ENCODE results near the gene CRYL1. TPM values are rescaled to one million over a fixed set of nuclear protein-coding genes. Genes with fewer than 3 reads are reported as not detected.

Gene CRYL1
- total RNA-seq, 1 donor from 2014 or later = 8.7 TPM

- H3K9me3 Mint-ChIP-seq = no peaks in the 10 kb centered on the region
- H3K36me3 Mint-ChIP-seq (ENCODE audit: low read depth) = no peaks in the 10 kb centered on the region
- intact Hi-C loops (cut with micrococcal nuclease) = loop anchor here (2.0 kb wide), 1 partner anchor 42 kb away; no protein-coding TSS in a partner anchor
- H3K27ac Mint-ChIP-seq = no peak overlapping the region
- peaks cover 27% of the 10 kb centered on the region for H3K4me1 Mint-ChIP-seq (ENCODE audit: low read depth)
- no peak for DNase-seq (ENCODE audit: low spot score)
- H3K4me3 Mint-ChIP-seq (ENCODE audit: low read depth) = no peak overlapping the region
- no peaks in the 10 kb centered on the region for H3K27me3 Mint-ChIP-seq (ENCODE audit: low read depth)
These were observed 64.9 kb downstream of the CRYL1 start for GRCh38 chr13:20460761-20461160.

- no peak overlapping the region for H3K27ac Mint-ChIP-seq
These were observed 68.0 kb downstream of the CRYL1 start for GRCh38 chr13:20457670-20458069.

DNA sequence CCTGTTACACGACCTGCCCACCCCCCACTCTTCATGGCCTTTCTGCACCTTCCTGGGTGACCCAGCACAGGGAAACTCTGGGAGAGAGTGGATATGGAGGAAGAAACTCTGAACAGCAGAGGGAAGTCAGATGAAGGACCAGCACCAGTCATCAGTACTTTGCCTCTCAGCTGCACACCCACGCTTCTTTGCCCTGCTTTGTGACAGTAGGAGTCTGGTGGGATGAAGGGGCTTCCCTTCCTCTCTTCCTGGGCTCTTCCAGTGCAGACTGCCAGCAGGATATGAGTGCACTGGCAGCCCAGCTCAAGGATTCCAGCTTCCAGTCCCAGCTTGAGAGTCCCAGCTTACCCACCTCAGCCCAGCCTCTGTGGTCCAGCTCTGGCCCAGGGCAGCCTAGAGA lies 68.9 kb downstream of the CRYL1 start:
- no peak overlapping the region for H3K27ac Mint-ChIP-seq
- no peaks in the 10 kb centered on the region for H3K36me3 Mint-ChIP-seq (ENCODE audit: low read depth)
- peaks cover 3% of the 10 kb centered on the region for H3K27me3 Mint-ChIP-seq (ENCODE audit: low read depth)
- intact Hi-C loops (cut with micrococcal nuclease) = no loop called here
- DNase-seq (ENCODE audit: low spot score) = no peak
- H3K4me3 Mint-ChIP-seq (ENCODE audit: low read depth) = no peak overlapping the region
- H3K9me3 Mint-ChIP-seq = peaks cover 6% of the 10 kb centered on the region
- H3K4me1 Mint-ChIP-seq (ENCODE audit: low read depth) = peaks cover 26% of the 10 kb centered on the region

More at GRCh38 chr13:20457670-20458069, 68.0 kb downstream of the CRYL1 start:
- Mint-ChIP-seq H3K4me3 (ENCODE audit: low read depth) (no peak overlapping the region), H3K9me3 (peaks cover 4% of the 10 kb centered on the region), H3K36me3 (ENCODE audit: low read depth) (no peaks in the 10 kb centered on the region), H3K4me1 (ENCODE audit: low read depth) (peaks cover 21% of the 10 kb centered on the region), H3K27me3 (ENCODE audit: low read depth) (no peaks in the 10 kb centered on the region)
- intact Hi-C loops (cut with micrococcal nuclease) = no loop called here
- no peak for DNase-seq (ENCODE audit: low spot score)

DNA sequence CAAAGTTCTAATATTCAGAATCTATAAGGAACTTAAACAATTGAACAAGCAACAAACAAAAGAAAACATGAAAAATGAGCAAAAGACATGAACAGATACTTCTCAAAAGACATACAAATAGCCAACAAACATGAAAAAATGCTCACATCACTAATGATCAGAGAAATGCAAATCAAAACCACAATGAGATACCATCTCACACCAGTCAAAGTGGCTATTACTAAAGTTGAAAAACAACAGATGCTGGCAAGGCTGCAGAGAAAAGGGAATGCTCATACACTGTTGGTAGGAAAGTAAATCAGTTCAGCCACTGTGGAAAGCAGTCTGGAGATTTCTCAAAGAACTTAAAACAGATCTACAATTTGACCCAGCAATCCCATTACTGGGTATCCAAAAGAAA lies 74.3 kb downstream of the CRYL1 start:
- no peak for DNase-seq (ENCODE audit: low spot score)
- Mint-ChIP-seq H3K4me1 (ENCODE audit: low read depth) (peaks cover 14% of the 10 kb centered on the region), H3K4me3 (ENCODE audit: low read depth) (no peak overlapping the region), H3K27ac (no peak overlapping the region), H3K36me3 (ENCODE audit: low read depth) (peaks cover 16% of the 10 kb centered on the region), H3K27me3 (ENCODE audit: low read depth) (peaks cover 3% of the 10 kb centered on the region), H3K9me3 (peaks cover 36% of the 10 kb centered on the region)
- intact Hi-C loops (cut with micrococcal nuclease) = no loop called here

DNA sequence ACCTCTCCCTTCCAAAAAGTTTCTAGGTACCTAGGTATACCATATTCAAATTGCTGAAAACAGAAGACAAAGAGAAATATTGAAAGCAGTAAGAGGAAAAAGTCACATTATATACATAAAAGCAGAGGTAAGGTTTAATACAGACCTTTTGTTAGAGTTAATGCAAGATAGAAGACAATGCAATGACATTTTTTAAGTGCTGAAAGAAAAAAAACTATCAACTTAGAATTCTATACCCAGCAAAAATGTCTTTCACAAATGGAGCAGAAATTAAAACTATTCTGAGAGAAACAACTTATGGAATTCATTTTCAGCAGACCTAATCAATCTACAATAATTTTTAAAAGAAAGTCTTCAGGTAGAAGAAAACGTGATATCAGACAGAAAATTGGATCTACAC lies 77.2 kb downstream of the CRYL1 start:
- H3K9me3 Mint-ChIP-seq = peaks cover 40% of the 10 kb centered on the region
- intact Hi-C loops (cut with micrococcal nuclease) = no loop called here
- peaks cover 19% of the 10 kb centered on the region for H3K36me3 Mint-ChIP-seq (ENCODE audit: low read depth)
- H3K4me3 Mint-ChIP-seq (ENCODE audit: low read depth) = no peak overlapping the region
- DNase-seq (ENCODE audit: low spot score) = no peak
- no peak overlapping the region for H3K27ac Mint-ChIP-seq
- peaks cover 14% of the 10 kb centered on the region for H3K4me1 Mint-ChIP-seq (ENCODE audit: low read depth)
- peaks cover 3% of the 10 kb centered on the region for H3K27me3 Mint-ChIP-seq (ENCODE audit: low read depth)

- Mint-ChIP-seq H3K4me1 (ENCODE audit: low read depth) (peaks cover 14% of the 10 kb centered on the region), H3K27me3 (ENCODE audit: low read depth) (peaks cover under 1% of the 10 kb centered on the region), H3K9me3 (peaks cover 36% of the 10 kb centered on the region), H3K27ac (no peak overlapping the region), H3K4me3 (ENCODE audit: low read depth) (no peak overlapping the region), H3K36me3 (ENCODE audit: low read depth) (peaks cover 19% of the 10 kb centered on the region)
- intact Hi-C loops (cut with micrococcal nuclease) = no loop called here
- no peak for DNase-seq (ENCODE audit: low spot score)
These were observed 78.8 kb downstream of the CRYL1 start for GRCh38 chr13:20446900-20447299.

GRCh38 chr13:20446405-20446804 lies 79.3 kb downstream of the CRYL1 start:
- no peaks in the 10 kb centered on the region for H3K27me3 Mint-ChIP-seq (ENCODE audit: low read depth)
- peaks cover 36% of the 10 kb centered on the region for H3K9me3 Mint-ChIP-seq
- no peak overlapping the region for H3K27ac Mint-ChIP-seq
- peaks cover 19% of the 10 kb centered on the region for H3K36me3 Mint-ChIP-seq (ENCODE audit: low read depth)
- no peak overlapping the region for H3K4me3 Mint-ChIP-seq (ENCODE audit: low read depth)
- DNase-seq (ENCODE audit: low spot score) = no peak
- H3K4me1 Mint-ChIP-seq (ENCODE audit: low read depth) = peaks cover 9% of the 10 kb centered on the region
- intact Hi-C loops (cut with micrococcal nuclease) = no loop called here

DNA sequence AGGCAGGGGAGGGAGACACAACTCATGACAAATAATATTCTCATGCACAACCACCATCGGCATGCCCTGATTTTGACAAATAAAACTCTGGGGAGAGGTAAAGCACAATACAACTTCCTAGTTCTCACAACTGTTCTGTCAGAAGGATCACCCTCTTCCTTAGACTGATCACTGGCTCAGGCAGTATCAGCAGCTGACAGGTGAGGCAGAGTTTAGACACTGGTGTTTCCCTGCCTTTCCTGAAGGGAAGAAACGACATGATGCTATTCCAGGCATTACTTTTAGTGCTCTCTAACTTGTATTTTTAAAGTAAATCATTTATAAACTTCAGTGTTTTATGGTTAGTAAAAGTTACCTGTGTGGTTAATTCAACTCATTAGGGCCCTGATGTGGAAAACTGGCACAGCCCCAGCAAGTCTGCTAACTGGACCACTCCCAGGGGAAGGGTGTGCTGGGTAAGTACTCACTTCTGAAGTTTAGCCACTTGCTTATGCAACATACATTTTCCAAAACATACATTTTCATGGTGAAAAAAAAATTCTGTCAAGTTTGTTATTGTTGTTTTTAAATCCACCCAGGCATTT lies 82.8 kb downstream of the CRYL1 start:
- no peak for DNase-seq (ENCODE audit: low spot score)
- Mint-ChIP-seq H3K4me1 (ENCODE audit: low read depth) (peaks cover 5% of the 10 kb centered on the region), H3K36me3 (ENCODE audit: low read depth) (peaks cover 9% of the 10 kb centered on the region), H3K4me3 (ENCODE audit: low read depth) (no peak overlapping the region), H3K27ac (no peak overlapping the region), H3K27me3 (ENCODE audit: low read depth) (no peaks in the 10 kb centered on the region), H3K9me3 (peaks cover 20% of the 10 kb centered on the region)
- intact Hi-C loops (cut with micrococcal nuclease) = no loop called here

DNA sequence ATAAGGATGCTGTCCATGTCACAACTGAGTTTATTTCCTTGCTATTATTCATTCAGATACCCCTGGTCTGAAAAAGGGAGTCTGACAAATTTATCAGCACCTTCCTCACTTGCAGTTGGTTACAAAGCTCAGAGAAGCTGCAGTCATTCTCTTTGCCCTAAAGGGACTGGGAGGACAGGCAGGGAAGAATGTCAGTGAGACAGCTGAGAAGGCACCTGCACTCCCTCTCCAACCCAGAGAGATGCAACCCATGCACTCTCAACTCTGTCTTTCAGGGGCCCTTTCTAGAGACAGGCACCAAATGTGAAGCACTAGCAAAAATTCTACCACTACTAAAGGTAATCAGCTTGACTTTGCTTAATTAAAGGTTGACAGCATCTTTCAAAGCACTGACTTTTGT lies 83.3 kb downstream of the CRYL1 start:
- peaks cover 5% of the 10 kb centered on the region for H3K4me1 Mint-ChIP-seq (ENCODE audit: low read depth)
- H3K27me3 Mint-ChIP-seq (ENCODE audit: low read depth) = no peaks in the 10 kb centered on the region
- peaks cover 6% of the 10 kb centered on the region for H3K36me3 Mint-ChIP-seq (ENCODE audit: low read depth)
- intact Hi-C loops (cut with micrococcal nuclease) = no loop called here
- H3K4me3 Mint-ChIP-seq (ENCODE audit: low read depth) = no peak overlapping the region
- no peak for DNase-seq (ENCODE audit: low spot score)
- H3K27ac Mint-ChIP-seq = no peak overlapping the region
- H3K9me3 Mint-ChIP-seq = peaks cover 15% of the 10 kb centered on the region

DNA sequence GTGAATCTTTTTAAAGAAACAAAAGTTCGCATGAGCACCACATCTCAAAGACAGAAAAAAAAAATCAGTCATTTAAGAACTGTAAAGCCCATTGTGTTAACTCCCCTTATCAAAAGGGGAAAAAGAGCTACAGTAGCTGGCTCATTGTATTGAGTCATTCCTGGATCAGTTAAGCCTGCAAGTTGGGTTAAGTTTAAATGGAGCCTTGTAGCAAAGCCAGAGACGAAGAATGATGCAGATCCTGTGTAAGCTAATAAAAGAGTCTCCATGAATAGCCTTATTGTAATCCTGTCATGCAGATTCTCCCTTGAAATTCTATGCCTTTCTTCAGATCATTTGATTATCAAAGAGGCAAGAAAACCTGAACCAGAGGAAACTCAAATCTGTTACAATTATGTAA lies 83.8 kb downstream of the CRYL1 start:
- Mint-ChIP-seq H3K4me1 (ENCODE audit: low read depth) (peaks cover 5% of the 10 kb centered on the region), H3K27ac (no peak overlapping the region), H3K9me3 (peaks cover 11% of the 10 kb centered on the region), H3K27me3 (ENCODE audit: low read depth) (no peaks in the 10 kb centered on the region), H3K36me3 (ENCODE audit: low read depth) (peaks cover 6% of the 10 kb centered on the region), H3K4me3 (ENCODE audit: low read depth) (no peak overlapping the region)
- no peak for DNase-seq (ENCODE audit: low spot score)
- intact Hi-C loops (cut with micrococcal nuclease) = no loop called here

- Mint-ChIP-seq H3K4me3 (ENCODE audit: low read depth) (no peak overlapping the region), H3K4me1 (ENCODE audit: low read depth) (peaks cover 5% of the 10 kb centered on the region), H3K36me3 (ENCODE audit: low read depth) (no peaks in the 10 kb centered on the region), H3K27me3 (ENCODE audit: low read depth) (no peaks in the 10 kb centered on the region), H3K27ac (no peak overlapping the region), H3K9me3 (peaks cover 6% of the 10 kb centered on the region)
- DNase-seq (ENCODE audit: low spot score) = no peak
- intact Hi-C loops (cut with micrococcal nuclease) = no loop called here
These were observed 84.6 kb downstream of the CRYL1 start for GRCh38 chr13:20441056-20441455.

DNA sequence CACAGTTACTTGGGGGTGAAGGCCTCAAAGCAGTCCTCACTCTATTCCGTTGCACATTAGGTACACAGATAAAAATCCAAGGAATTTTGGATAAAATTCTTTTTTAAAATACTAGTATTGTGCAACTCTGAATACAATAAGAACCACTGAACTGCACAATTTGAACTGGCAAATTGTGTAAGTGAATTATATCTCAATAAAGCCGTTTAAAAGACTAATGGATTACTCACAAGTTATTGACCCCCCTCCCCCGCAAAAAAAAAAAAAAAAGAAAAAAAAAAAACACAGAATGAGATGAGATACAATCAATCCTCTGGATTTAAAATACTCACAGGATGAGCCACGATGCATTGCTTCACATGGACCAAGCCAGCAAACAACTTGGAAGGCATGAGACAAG lies 86.4 kb downstream of the CRYL1 start:
- DNase-seq (ENCODE audit: low spot score) = no peak
- no peaks in the 10 kb centered on the region for H3K27me3 Mint-ChIP-seq (ENCODE audit: low read depth)
- no peak overlapping the region for H3K27ac Mint-ChIP-seq
- intact Hi-C loops (cut with micrococcal nuclease) = no loop called here
- no peak overlapping the region for H3K4me3 Mint-ChIP-seq (ENCODE audit: low read depth)
- H3K4me1 Mint-ChIP-seq (ENCODE audit: low read depth) = peaks cover 5% of the 10 kb centered on the region
- no peaks in the 10 kb centered on the region for H3K9me3 Mint-ChIP-seq
- no peaks in the 10 kb centered on the region for H3K36me3 Mint-ChIP-seq (ENCODE audit: low read depth)

GRCh38 chr13:20438801-20439200 lies 86.9 kb downstream of the CRYL1 start:
- Mint-ChIP-seq H3K27me3 (ENCODE audit: low read depth) (no peaks in the 10 kb centered on the region), H3K9me3 (no peaks in the 10 kb centered on the region), H3K4me1 (ENCODE audit: low read depth) (peaks cover 5% of the 10 kb centered on the region), H3K36me3 (ENCODE audit: low read depth) (no peaks in the 10 kb centered on the region), H3K27ac (no peak overlapping the region), H3K4me3 (ENCODE audit: low read depth) (no peak overlapping the region)
- no peak for DNase-seq (ENCODE audit: low spot score)
- intact Hi-C loops (cut with micrococcal nuclease) = no loop called here

GRCh38 chr13:20436505-20436904 lies 89.2 kb downstream of the CRYL1 start:
- intact Hi-C loops (cut with micrococcal nuclease) = no loop called here
- no peaks in the 10 kb centered on the region for H3K9me3 Mint-ChIP-seq
- H3K4me3 Mint-ChIP-seq (ENCODE audit: low read depth) = no peak overlapping the region
- H3K27me3 Mint-ChIP-seq (ENCODE audit: low read depth) = no peaks in the 10 kb centered on the region
- no peak overlapping the region for H3K27ac Mint-ChIP-seq
- no peak for DNase-seq (ENCODE audit: low spot score)
- H3K4me1 Mint-ChIP-seq (ENCODE audit: low read depth) = no peaks in the 10 kb centered on the region
- no peaks in the 10 kb centered on the region for H3K36me3 Mint-ChIP-seq (ENCODE audit: low read depth)
